ENCODE results near the gene TAF6.

Gene TAF6

GRCh38 chr7:100091411-100092181, 27.6 kb downstream of the TAF6 start:
- DNase-seq = no peak

- no peak for DNase-seq
Observed at GRCh38 chr7:100090527-100091410, 28.4 kb downstream of the TAF6 start.

- no peak for DNase-seq
Observed at GRCh38 chr7:100089458-100090196, 29.5 kb downstream of the TAF6 start.

- peak; percentile 81 to 83 for DNase-seq
Observed at GRCh38 chr7:100088621-100089457, 30.3 kb downstream of the TAF6 start, which contains the start of gene COPS6. COPS6 (plus strand) TSS chr7:100088969; CDS start chr7:100088991, 22 bp downstream.

- DNase-seq = no peak
Observed at GRCh38 chr7:100088095-100088620, 31.0 kb downstream of the TAF6 start.

GRCh38 chr7:100087055-100087750, 32.0 kb downstream of the TAF6 start:
- DNase-seq = no peak

- DNase-seq = no peak
Observed at GRCh38 chr7:100085515-100085914, 33.6 kb downstream of the TAF6 start.

GRCh38 chr7:100082978-100083377, 36.2 kb downstream of the TAF6 start:
- no peak for DNase-seq

- DNase-seq = peak; percentile 99
Observed at GRCh38 chr7:100081535-100082102, 37.5 kb downstream of the TAF6 start, which contains the start of gene ZNF3. ZNF3 (minus strand) TSS chr7:100081723; CDS start chr7:100077357, 4,366 bp downstream.

- peak; percentile 48 to 72 for DNase-seq
Observed at GRCh38 chr7:100080907-100081534, 38.1 kb downstream of the TAF6 start.

- DNase-seq = no peak
Observed at GRCh38 chr7:100079024-100079560, 40.1 kb downstream of the TAF6 start.

GRCh38 chr7:100077205-100077604, 42.0 kb downstream of the TAF6 start:
- no peak for DNase-seq

GRCh38 chr7:100075418-100075817, 43.7 kb downstream of the TAF6 start:
- no peak for DNase-seq

GRCh38 chr7:100074841-100075240, 44.3 kb downstream of the TAF6 start:
- DNase-seq = no peak

GRCh38 chr7:100072462-100072861, 46.7 kb downstream of the TAF6 start:
- no peak for DNase-seq

- DNase-seq = no peak
Observed at GRCh38 chr7:100071018-100071723, 48.0 kb downstream of the TAF6 start.

GRCh38 chr7:100069991-100070390, 49.2 kb downstream of the TAF6 start:
- no peak for DNase-seq

GRCh38 chr7:100066953-100067352, 52.2 kb downstream of the TAF6 start:
- DNase-seq = no peak

GRCh38 chr7:100065452-100066186, 53.5 kb downstream of the TAF6 start:
- DNase-seq = no peak

Measured in NCI-H2081 (cell line).